GM18498 (cell line): ENCODE data around the gene LGSN.
"Not testable (repeated sequence)": the region's sequence is repeated elsewhere in the genome, so short reads cannot be mapped to it uniquely, and the experiment has no call there.

ENCODE experiments used
- ATAC-seq: cut with Tn5 transposase; IDR thresholded peaks from one replicate; pipeline ENCODE4 v1.9.1; 2021; ENCODE audit warnings: mild to moderate bottlenecking, moderate library complexity; ENCODE audit not compliant: unreplicated experiment

Gene LGSN

GRCh38 chr6:63319939-63320338, at the start of gene LGSN:
TSS of gene LGSN (minus strand) at chr6:63319983. CDS start at chr6:63319943, 40 bp downstream.
- ATAC-seq: no peak

GRCh38 chr6:63368347-63368746, 48.6 kb upstream of the LGSN start:
- ATAC-seq: no peak

- not testable (repeated sequence) for ATAC-seq
Measured at GRCh38 chr6:63362500-63363120, 42.8 kb upstream of the LGSN start.

GRCh38 chr6:63357384-63357783, 37.6 kb upstream of the LGSN start:
- not testable (repeated sequence) for ATAC-seq

- ATAC-seq: no peak
Measured at GRCh38 chr6:63355632-63356031, 35.8 kb upstream of the LGSN start.

- no peak for ATAC-seq
Measured at GRCh38 chr6:63353286-63353630, 33.5 kb upstream of the LGSN start.

- peak; percentile 94 for ATAC-seq
Measured at GRCh38 chr6:63352544-63353285, 32.9 kb upstream of the LGSN start.

GRCh38 chr6:63352069-63352543, 32.3 kb upstream of the LGSN start:
- peak; percentile 28 for ATAC-seq

- no peak for ATAC-seq
Measured at GRCh38 chr6:63349401-63349800, 29.6 kb upstream of the LGSN start.

- no peak for ATAC-seq
Measured at GRCh38 chr6:63348836-63349235, 29.1 kb upstream of the LGSN start.

- ATAC-seq: no peak
Measured at GRCh38 chr6:63347599-63347998, 27.8 kb upstream of the LGSN start.

GRCh38 chr6:63346217-63346835, 26.5 kb upstream of the LGSN start:
- no peak for ATAC-seq

- no peak for ATAC-seq
Measured at GRCh38 chr6:63340351-63340750, 20.6 kb upstream of the LGSN start.

- ATAC-seq: not testable (repeated sequence)
Measured at GRCh38 chr6:63334652-63335051, 14.9 kb upstream of the LGSN start.

- no peak for ATAC-seq
Measured at GRCh38 chr6:63333440-63333839, 13.7 kb upstream of the LGSN start.

GRCh38 chr6:63326630-63327029, 6.8 kb upstream of the LGSN start:
- ATAC-seq: not testable (repeated sequence)

GRCh38 chr6:63322981-63323380, 3.2 kb upstream of the LGSN start:
- ATAC-seq: no peak

- no peak for ATAC-seq
Measured at GRCh38 chr6:63321821-63322220, 2.0 kb upstream of the LGSN start.

- no peak for ATAC-seq
Measured at GRCh38 chr6:63317641-63318040, 2.1 kb downstream of the LGSN start.

- no peak for ATAC-seq
Measured at GRCh38 chr6:63316113-63316512, 3.7 kb downstream of the LGSN start.

- ATAC-seq: no peak
Measured at GRCh38 chr6:63313111-63313510, 6.7 kb downstream of the LGSN start.
